Tibial nerve (tissue), 4 donors: ENCODE results near the gene MAGI2. TPM values are rescaled to one million over a fixed set of nuclear protein-coding genes. Genes with fewer than 3 reads are reported as not detected.

ENCODE experiments used
- DNase-seq, 2 donors: peaks; one replicate each; pipeline ENCODE4 v3.0.0-alpha.2; 2019; ENCODE audit warnings: low spot score in 2 of 2
- H3K27ac ChIP-seq, 4 donors: fragments of 200-600 bp; sonication (generic) in 3 of 4; one replicate each; pipeline ENCODE4 v1.5.1; 2017 to 2019; ENCODE audit warnings: mild to moderate bottlenecking in 1 of 4
- H3K27me3 ChIP-seq, 2 donors: fragments of 200-600 bp; sonication (generic) in 1 of 2; one replicate each; pipeline versions ENCODE4 v1.5.1 to v1.6.0; 2017 to 2019
- H3K36me3 ChIP-seq, 3 donors: fragments of 200-600 bp; sonication (generic); one replicate each; pipeline ENCODE4 v1.5.1; 2018 to 2019
- H3K4me1 ChIP-seq, 4 donors: fragments of 200-600 bp; sonication (generic) in 3 of 4; one replicate each; pipeline ENCODE4 v1.5.1; 2017 to 2019
- H3K4me3 ChIP-seq, 4 donors: fragments of 200-600 bp; sonication (generic) in 3 of 4; one replicate each; pipeline ENCODE4 v1.5.1; 2017 to 2019; ENCODE audit warnings: mild to moderate bottlenecking in 1 of 4, moderate library complexity in 1 of 4
- H3K9me3 ChIP-seq, 4 donors: fragments of 200-600 bp; sonication (generic) in 3 of 4; one replicate each; pipeline ENCODE4 v1.5.1; 2017 to 2019
- EP300 ChIP-seq, 2 donors: sonication (generic); formaldehyde crosslinking; IDR thresholded peaks; one replicate each; pipeline ENCODE4 v1.6.1; 2017; ENCODE audit warnings: antibody characterized with exemption in 2 of 2, mild to moderate bottlenecking in 1 of 2
- POLR2A ChIP-seq, 2 donors: fragments of 450-650 bp; IDR thresholded peaks; one replicate each; pipeline ENCODE4 v1.6.1; 2017; ENCODE audit warnings: antibody characterized with exemption in 2 of 2, mild to moderate bottlenecking in 2 of 2, moderate library complexity in 2 of 2
- WGBS, 2 donors: methylation state at CpG; one replicate each; pipeline ENCODE4 v1.1.5; 2018; 5-methylcytosine and 5-hydroxymethylcytosine counted together
- total RNA-seq, 4 donors: library from RNA; depleted of rRNA; stranded (reverse); fragments of >200 nt; gene quantifications; one replicate each; pipeline ENCODE4 v1.1.0, GENCODE V29; 2016
- TF ChIP-seq, protein P1 (sequence below), 5 experiments: fragments of 200-600 bp in 3 of 5; fragments of 450-650 bp in 2 of 5; sonication (generic) in 3 of 5; IDR thresholded peaks; one replicate each; pipeline ENCODE4 v1.5.1; 2016 to 2019; ENCODE audit warnings: antibody characterized with exemption in 5 of 5, mild to moderate bottlenecking in 3 of 5, moderate library complexity in 2 of 5

Gene MAGI2
- total RNA-seq, 4 donors from 2014 or later = 33.6 to 58.2 (median 55.6) TPM

DNA sequence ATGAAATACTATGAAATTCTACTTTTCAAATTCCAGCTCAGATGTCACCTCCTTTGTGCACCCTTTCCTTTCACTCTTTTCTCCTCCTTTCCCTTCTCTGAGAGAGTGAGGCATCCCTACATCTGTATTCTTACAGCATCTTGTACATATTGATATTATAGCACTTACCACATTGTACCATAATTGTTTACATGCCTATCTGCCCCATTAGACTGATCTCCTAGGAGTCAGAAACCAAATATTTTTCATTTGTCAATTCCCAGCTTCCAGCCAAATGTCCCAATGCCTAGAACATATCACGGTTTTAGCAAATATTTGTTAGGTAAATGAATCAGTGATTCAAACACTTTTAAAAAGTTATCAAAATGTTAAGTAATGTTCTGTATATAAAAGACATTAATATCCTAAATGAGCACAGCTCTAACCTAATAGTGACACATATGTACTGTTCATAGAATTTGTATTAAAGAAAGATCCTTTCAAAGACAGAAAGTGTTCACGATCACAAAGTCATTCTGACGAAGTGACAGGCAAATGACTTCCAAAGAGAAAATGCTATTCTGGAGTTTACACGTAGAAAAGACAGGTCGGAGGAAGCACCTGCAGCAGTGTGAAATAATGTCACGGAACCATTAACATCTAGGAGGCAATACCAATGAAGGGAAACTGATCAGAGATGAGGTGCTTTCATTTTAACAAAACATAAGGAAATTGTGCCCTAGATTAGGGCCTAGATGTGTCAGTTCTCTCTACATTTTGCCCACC is 774.2 kb downstream of the MAGI2 start:
- TF ChIP-seq, protein P1, sequence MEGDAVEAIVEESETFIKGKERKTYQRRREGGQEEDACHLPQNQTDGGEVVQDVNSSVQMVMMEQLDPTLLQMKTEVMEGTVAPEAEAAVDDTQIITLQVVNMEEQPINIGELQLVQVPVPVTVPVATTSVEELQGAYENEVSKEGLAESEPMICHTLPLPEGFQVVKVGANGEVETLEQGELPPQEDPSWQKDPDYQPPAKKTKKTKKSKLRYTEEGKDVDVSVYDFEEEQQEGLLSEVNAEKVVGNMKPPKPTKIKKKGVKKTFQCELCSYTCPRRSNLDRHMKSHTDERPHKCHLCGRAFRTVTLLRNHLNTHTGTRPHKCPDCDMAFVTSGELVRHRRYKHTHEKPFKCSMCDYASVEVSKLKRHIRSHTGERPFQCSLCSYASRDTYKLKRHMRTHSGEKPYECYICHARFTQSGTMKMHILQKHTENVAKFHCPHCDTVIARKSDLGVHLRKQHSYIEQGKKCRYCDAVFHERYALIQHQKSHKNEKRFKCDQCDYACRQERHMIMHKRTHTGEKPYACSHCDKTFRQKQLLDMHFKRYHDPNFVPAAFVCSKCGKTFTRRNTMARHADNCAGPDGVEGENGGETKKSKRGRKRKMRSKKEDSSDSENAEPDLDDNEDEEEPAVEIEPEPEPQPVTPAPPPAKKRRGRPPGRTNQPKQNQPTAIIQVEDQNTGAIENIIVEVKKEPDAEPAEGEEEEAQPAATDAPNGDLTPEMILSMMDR (IDR thresholded peaks at IDR 0.05) = no peak
- TF ChIP-seq EP300 (IDR thresholded peaks at IDR 0.05) (no peak), POLR2A (IDR thresholded peaks at IDR 0.05) (no peak)
- H3K27me3 ChIP-seq = no peaks in the 10 kb centered on the region
- H3K4me3 ChIP-seq = no peak overlapping the region
- WGBS, 2 donors = 87 to 89% methylated on average over 6 of the region's 6 CpGs
- no peaks in the 10 kb centered on the region for H3K4me1 ChIP-seq
- H3K36me3 ChIP-seq = no peaks in the 10 kb centered on the region
- no peaks in the 10 kb centered on the region for H3K9me3 ChIP-seq
- no peak overlapping the region for H3K27ac ChIP-seq
- no peak for DNase-seq

DNA sequence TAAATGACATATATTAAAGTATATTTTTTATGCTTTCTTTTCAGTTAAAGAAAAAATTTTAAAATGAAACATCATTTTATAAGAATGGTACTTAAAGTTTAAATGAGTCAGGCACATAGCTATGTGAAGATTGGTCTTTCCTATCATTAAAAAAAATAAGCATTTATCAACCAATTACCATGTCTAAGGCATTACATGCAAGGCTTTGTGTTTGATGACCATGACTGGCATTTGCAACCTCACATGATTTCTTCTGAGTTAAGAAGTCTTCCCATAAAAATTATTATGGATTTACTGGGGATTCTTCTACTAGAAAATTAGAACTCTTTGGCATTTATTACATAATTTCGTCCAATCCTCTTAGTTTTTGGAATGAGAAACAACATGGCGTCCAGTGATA is 776.1 kb downstream of the MAGI2 start:
- Histone ChIP-seq H3K4me3 (no peak overlapping the region), H3K4me1 (no peaks in the 10 kb centered on the region), H3K9me3 (no peaks in the 10 kb centered on the region), H3K27ac (no peak overlapping the region), H3K27me3 (no peaks in the 10 kb centered on the region), H3K36me3 (no peaks in the 10 kb centered on the region)
- TF ChIP-seq EP300 (IDR thresholded peaks at IDR 0.05) (no peak), POLR2A (IDR thresholded peaks at IDR 0.05) (no peak)
- TF ChIP-seq, protein P1 (IDR thresholded peaks at IDR 0.05) = no peak
- WGBS, 2 donors = 87 to 89% methylated on average over 2 of the region's 2 CpGs
- DNase-seq = no peak

GRCh38 chr7:78675511-78675910 is 778.0 kb downstream of the MAGI2 start:
- H3K27me3 ChIP-seq = no peaks in the 10 kb centered on the region
- H3K4me3 ChIP-seq = no peak overlapping the region
- WGBS, 2 donors = 92 to 93% methylated on average over 3 of the region's 3 CpGs
- TF ChIP-seq EP300 (IDR thresholded peaks at IDR 0.05) (no peak), POLR2A (IDR thresholded peaks at IDR 0.05) (no peak)
- TF ChIP-seq, protein P1 (IDR thresholded peaks at IDR 0.05) = no peak
- no peak for DNase-seq
- no peaks in the 10 kb centered on the region for H3K9me3 ChIP-seq
- H3K27ac ChIP-seq = no peak overlapping the region
- no peaks in the 10 kb centered on the region for H3K36me3 ChIP-seq
- no peaks in the 10 kb centered on the region for H3K4me1 ChIP-seq

DNA sequence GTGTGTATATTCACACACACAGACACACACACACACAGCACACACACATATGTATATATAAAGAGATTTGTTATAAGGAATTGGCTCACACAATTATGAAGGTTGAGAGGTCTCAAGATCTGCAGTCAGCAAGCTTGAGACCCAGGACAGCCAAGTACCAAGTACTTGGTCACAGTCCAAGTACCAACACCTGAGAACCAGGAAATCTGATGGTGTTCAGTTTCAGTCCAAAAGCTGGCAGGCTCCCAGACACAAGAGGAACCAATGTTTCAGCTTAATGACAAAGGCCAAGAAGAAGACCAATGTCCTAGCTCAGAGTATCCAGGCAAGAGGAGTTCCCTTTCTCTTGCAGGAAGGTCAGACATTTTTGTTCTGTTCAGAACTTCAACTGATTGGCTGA is 780.2 kb downstream of the MAGI2 start:
- no peak for DNase-seq
- no peak overlapping the region for H3K27ac ChIP-seq
- H3K4me3 ChIP-seq = no peak overlapping the region
- no peaks in the 10 kb centered on the region for H3K27me3 ChIP-seq
- H3K4me1 ChIP-seq = no peaks in the 10 kb centered on the region
- H3K36me3 ChIP-seq = no peaks in the 10 kb centered on the region
- TF ChIP-seq EP300 (IDR thresholded peaks at IDR 0.05) (no peak), POLR2A (IDR thresholded peaks at IDR 0.05) (no peak)
- TF ChIP-seq, protein P1 (IDR thresholded peaks at IDR 0.05) = no peak
- H3K9me3 ChIP-seq = peaks cover 0 to 3% (median 0%) of the 10 kb centered on the region in 4 donors

- Histone ChIP-seq H3K4me1 (no peaks in the 10 kb centered on the region), H3K27ac (no peak overlapping the region), H3K4me3 (no peak overlapping the region), H3K36me3 (no peaks in the 10 kb centered on the region), H3K27me3 (no peaks in the 10 kb centered on the region), H3K9me3 (no peaks in the 10 kb centered on the region)
- TF ChIP-seq, protein P1 (IDR thresholded peaks at IDR 0.05) = no peak
- TF ChIP-seq EP300 (IDR thresholded peaks at IDR 0.05) (no peak), POLR2A (IDR thresholded peaks at IDR 0.05) (no peak)
- WGBS, 2 donors = 82 to 94% methylated on average over 4 of the region's 4 CpGs
- DNase-seq = no peak
Measured at GRCh38 chr7:78662939-78663338, 790.5 kb downstream of the MAGI2 start.
